Neutrophil (primary cell): ENCODE results near the gene KIF3A.

Source experiments
- H3K27ac ChIP-seq: fragments of 200-600 bp; sonication (generic); 2 replicates; pipeline ENCODE4 v1.5.1; 2016; ENCODE audit warnings: mild to moderate bottlenecking, moderate library complexity
- H3K27me3 ChIP-seq: fragments of 200-600 bp; sonication (generic); 2 replicates; pipeline ENCODE4 v1.6.0; 2016; ENCODE audit warnings: mild to moderate bottlenecking
- H3K36me3 ChIP-seq: fragments of 200-600 bp; sonication (generic); 2 replicates; pipeline ENCODE4 v1.5.1; 2017
- H3K4me1 ChIP-seq, 2 experiments: fragments of 200-600 bp in 1 of 2; sonication (generic) in 1 of 2; 1 replicate in 1 of 2; 2 replicates in 1 of 2; pipeline versions ENCODE4 v1.5.1 to v1.6.1; 2013 to 2016; ENCODE audit warnings: low read depth in 1 of 2, low read length in 1 of 2, mild to moderate bottlenecking in 1 of 2, moderate library complexity in 1 of 2; ENCODE audit not compliant: control insufficient read depth in 1 of 2, insufficient read depth in 1 of 2
- H3K4me3 ChIP-seq, 2 experiments: fragments of 200-600 bp in 1 of 2; sonication (generic) in 1 of 2; 1 replicate in 1 of 2; 2 replicates in 1 of 2; pipeline ENCODE4 v1.5.1; 2013 to 2016; ENCODE audit warnings: low read depth in 1 of 2, low read length in 1 of 2, mild to moderate bottlenecking in 1 of 2, moderate library complexity in 1 of 2
- H3K9me3 ChIP-seq: fragments of 200-600 bp; sonication (generic); 2 replicates; pipeline ENCODE4 v1.5.1; 2016
- TF ChIP-seq, protein P1 (sequence below): fragments of 200-600 bp; sonication (generic); IDR thresholded peaks from 2 replicates; pipeline ENCODE4 v1.5.1; 2016; ENCODE audit warnings: antibody characterized with exemption

The KIF3A gene

DNA sequence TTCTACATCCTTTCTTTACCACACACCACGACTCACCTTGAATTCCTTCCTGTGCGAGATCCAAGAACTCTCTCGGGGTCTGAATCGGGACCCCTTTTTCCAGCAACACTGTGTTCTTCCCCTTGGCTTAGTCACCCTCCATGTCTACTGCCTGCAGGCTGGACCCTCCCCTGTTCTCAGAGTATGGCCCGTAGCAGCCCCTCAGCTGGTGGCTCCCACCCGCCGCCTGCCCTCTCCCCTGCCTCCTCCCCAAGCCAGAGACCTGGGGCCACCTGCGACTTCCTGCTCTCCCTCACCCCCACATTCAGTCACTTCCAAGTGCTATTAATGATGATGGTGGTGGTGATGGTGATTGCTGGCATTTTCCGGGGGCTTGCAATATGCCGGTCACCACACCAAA lies 70.0 kb downstream of the KIF3A start:
- Histone ChIP-seq H3K36me3 (no peaks in the 10 kb centered on the region), H3K4me1 (no peaks in the 10 kb centered on the region), H3K27me3 (no peaks in the 10 kb centered on the region), H3K9me3 (no peaks in the 10 kb centered on the region), H3K27ac (no peak overlapping the region), H3K4me3 (no peak overlapping the region)
- TF ChIP-seq, protein P1, sequence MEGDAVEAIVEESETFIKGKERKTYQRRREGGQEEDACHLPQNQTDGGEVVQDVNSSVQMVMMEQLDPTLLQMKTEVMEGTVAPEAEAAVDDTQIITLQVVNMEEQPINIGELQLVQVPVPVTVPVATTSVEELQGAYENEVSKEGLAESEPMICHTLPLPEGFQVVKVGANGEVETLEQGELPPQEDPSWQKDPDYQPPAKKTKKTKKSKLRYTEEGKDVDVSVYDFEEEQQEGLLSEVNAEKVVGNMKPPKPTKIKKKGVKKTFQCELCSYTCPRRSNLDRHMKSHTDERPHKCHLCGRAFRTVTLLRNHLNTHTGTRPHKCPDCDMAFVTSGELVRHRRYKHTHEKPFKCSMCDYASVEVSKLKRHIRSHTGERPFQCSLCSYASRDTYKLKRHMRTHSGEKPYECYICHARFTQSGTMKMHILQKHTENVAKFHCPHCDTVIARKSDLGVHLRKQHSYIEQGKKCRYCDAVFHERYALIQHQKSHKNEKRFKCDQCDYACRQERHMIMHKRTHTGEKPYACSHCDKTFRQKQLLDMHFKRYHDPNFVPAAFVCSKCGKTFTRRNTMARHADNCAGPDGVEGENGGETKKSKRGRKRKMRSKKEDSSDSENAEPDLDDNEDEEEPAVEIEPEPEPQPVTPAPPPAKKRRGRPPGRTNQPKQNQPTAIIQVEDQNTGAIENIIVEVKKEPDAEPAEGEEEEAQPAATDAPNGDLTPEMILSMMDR = no peak

DNA sequence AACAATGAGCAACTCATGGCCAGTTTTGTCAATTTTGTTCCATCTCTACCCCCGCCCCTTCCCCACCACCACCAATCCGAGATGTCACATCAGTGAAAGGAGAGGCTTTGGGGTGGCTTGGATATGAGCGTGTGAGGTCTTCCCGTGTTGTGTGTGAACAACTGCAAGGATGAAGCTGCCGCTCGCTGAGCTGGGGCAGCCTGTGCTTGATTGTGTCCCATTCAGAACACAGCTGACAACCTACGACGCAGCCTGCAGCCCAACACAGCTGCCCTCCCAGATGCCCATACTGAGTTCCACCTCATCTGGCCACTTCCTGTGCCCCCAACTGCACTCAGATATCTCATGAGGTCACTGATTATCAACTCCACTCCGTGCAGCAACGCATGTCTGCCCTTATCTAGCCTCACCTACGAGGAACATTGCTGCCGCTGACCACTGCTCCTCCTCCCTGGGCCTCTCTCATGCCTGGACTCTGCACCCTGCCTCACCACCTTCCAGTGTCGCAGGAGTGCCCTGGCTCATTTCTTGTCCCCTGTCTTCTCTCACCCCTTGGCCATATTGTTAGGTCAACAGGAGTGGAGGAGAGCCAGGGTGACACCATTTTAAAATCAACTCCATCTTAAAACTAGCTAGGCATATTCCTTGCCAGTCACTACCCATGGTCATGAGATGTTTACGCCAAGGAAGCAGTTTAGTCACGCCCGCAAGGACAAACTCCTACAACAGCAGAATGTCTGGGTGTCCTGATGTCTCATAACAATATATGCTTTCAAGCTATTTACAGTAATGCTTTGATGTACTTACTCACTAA lies 70.8 kb downstream of the KIF3A start:
- TF ChIP-seq, protein P1 = no peak
- no peaks in the 10 kb centered on the region for H3K36me3 ChIP-seq
- H3K27ac ChIP-seq = no peak overlapping the region
- H3K9me3 ChIP-seq = no peaks in the 10 kb centered on the region
- no peaks in the 10 kb centered on the region for H3K27me3 ChIP-seq
- H3K4me1 ChIP-seq = no peaks in the 10 kb centered on the region
- no peak overlapping the region for H3K4me3 ChIP-seq

DNA sequence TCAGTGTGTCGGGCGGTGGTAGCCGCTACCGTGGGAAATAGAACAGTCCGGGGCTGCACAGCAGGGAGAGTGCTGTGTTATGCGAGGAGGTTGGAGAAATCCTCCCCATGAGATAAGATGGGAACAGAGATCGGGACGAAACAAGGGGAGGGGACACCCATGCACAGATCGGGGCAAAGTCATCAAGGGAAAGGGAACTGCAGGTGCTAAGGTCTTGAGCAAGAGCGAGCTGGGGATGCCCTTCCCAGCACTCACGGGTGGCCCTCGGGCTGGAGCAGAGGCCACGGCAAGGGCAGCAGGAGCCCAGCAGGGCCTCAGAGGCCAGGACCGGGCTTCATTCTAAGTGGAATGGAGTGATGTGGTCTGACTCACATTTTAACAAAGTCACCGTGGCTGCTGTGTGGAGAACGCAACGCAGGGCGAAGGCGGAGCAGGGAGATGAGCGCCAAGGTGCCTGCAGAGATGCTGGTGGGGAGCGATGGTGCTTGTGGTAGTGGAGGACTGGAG lies 71.7 kb downstream of the KIF3A start:
- TF ChIP-seq, protein P1 = no peak
- H3K36me3 ChIP-seq = no peaks in the 10 kb centered on the region
- H3K4me1 ChIP-seq = no peaks in the 10 kb centered on the region
- no peaks in the 10 kb centered on the region for H3K9me3 ChIP-seq
- no peak overlapping the region for H3K27ac ChIP-seq
- H3K4me3 ChIP-seq = no peak overlapping the region
- no peaks in the 10 kb centered on the region for H3K27me3 ChIP-seq

DNA sequence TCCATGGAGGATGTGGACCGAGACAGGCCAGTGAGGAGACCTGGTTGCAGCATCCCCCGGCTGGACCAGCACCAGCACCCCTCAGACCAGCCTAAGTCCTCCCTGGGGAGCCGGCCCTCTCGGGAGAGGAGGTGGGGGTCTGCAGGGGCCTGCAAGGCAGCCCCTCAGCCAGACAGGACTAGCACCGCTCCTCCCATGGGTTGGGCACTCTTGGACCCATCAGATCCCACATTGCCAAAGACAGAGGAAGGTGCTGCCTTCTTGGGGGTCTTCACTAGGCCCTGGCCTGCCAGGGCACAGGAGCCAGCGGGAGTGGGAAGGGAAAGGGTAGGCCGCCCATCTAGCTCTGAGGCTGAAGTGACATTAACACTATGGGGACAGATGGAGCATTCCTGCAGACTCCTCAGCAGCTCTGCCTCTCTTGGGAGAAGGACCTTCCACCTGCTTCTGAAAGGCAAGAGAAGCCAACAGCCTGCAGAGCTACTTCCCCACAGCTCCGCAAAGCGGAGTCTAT lies 72.6 kb downstream of the KIF3A start:
- Histone ChIP-seq H3K36me3 (no peaks in the 10 kb centered on the region), H3K27ac (no peak overlapping the region), H3K9me3 (no peaks in the 10 kb centered on the region), H3K4me3 (no peak overlapping the region), H3K27me3 (no peaks in the 10 kb centered on the region), H3K4me1 (no peaks in the 10 kb centered on the region)
- TF ChIP-seq, protein P1 = no peak

GRCh38 chr5:132663771-132664695 lies 73.3 kb downstream of the KIF3A start:
- TF ChIP-seq, protein P1 = no peak
- no peaks in the 10 kb centered on the region for H3K9me3 ChIP-seq
- H3K27me3 ChIP-seq = no peaks in the 10 kb centered on the region
- no peak overlapping the region for H3K27ac ChIP-seq
- H3K36me3 ChIP-seq = no peaks in the 10 kb centered on the region
- H3K4me3 ChIP-seq = no peak overlapping the region
- H3K4me1 ChIP-seq = no peaks in the 10 kb centered on the region
